ENCODE data around the gene FAM110A. TPM values are rescaled to one million over a fixed set of nuclear protein-coding genes. Genes with fewer than 3 reads are reported as not detected.

The FAM110A gene
- total RNA-seq, 1 donor from 2014 or later, result 152 TPM

GRCh38 chr20:855466-856360 is 22.2 kb downstream of the FAM110A start:
- Mint-ChIP-seq H3K36me3 (ENCODE audit: unreplicated experiment) (peaks cover 9% of the 10 kb centered on the region), H3K27ac (ENCODE audit: unreplicated experiment) (no peak overlapping the region), H3K9me3 (ENCODE audit: unreplicated experiment) (peaks cover 6% of the 10 kb centered on the region), H3K4me3 (ENCODE audit: unreplicated experiment) (no peak overlapping the region), H3K27me3 (ENCODE audit: unreplicated experiment) (peaks cover under 1% of the 10 kb centered on the region), H3K4me1 (ENCODE audit: low read depth, unreplicated experiment) (peaks cover 9% of the 10 kb centered on the region)
- no peak for TF ChIP-seq CTCF (IDR thresholded peaks at IDR 0.05; ENCODE audit: partially characterized antibody, unreplicated experiment)
- DNase-seq, result no peak

GRCh38 chr20:856361-856775 is 22.9 kb downstream of the FAM110A start:
- peaks cover 6% of the 10 kb centered on the region for H3K4me1 Mint-ChIP-seq (ENCODE audit: low read depth, unreplicated experiment)
- peaks cover 4% of the 10 kb centered on the region for H3K9me3 Mint-ChIP-seq (ENCODE audit: unreplicated experiment)
- H3K27ac Mint-ChIP-seq (ENCODE audit: unreplicated experiment), result no peak overlapping the region
- no peak for TF ChIP-seq CTCF (IDR thresholded peaks at IDR 0.05; ENCODE audit: partially characterized antibody, unreplicated experiment)
- no peaks in the 10 kb centered on the region for H3K27me3 Mint-ChIP-seq (ENCODE audit: unreplicated experiment)
- no peak for DNase-seq
- peaks cover 9% of the 10 kb centered on the region for H3K36me3 Mint-ChIP-seq (ENCODE audit: unreplicated experiment)
- H3K4me3 Mint-ChIP-seq (ENCODE audit: unreplicated experiment), result no peak overlapping the region

GRCh38 chr20:858011-858410 is 24.5 kb downstream of the FAM110A start:
- Mint-ChIP-seq H3K4me3 (ENCODE audit: unreplicated experiment) (peak overlapping the region; percentile 16), H3K27me3 (ENCODE audit: unreplicated experiment) (no peaks in the 10 kb centered on the region), H3K4me1 (ENCODE audit: low read depth, unreplicated experiment) (peaks cover 2% of the 10 kb centered on the region), H3K9me3 (ENCODE audit: unreplicated experiment) (peaks cover 4% of the 10 kb centered on the region), H3K27ac (ENCODE audit: unreplicated experiment) (no peak overlapping the region), H3K36me3 (ENCODE audit: unreplicated experiment) (peaks cover 9% of the 10 kb centered on the region)
- no peak for DNase-seq
- TF ChIP-seq CTCF (IDR thresholded peaks at IDR 0.05; ENCODE audit: partially characterized antibody, unreplicated experiment), result no peak

- Mint-ChIP-seq H3K27me3 (ENCODE audit: unreplicated experiment) (no peaks in the 10 kb centered on the region), H3K27ac (ENCODE audit: unreplicated experiment) (no peak overlapping the region), H3K4me1 (ENCODE audit: low read depth, unreplicated experiment) (peaks cover 2% of the 10 kb centered on the region), H3K4me3 (ENCODE audit: unreplicated experiment) (no peak overlapping the region), H3K9me3 (ENCODE audit: unreplicated experiment) (peaks cover 2% of the 10 kb centered on the region), H3K36me3 (ENCODE audit: unreplicated experiment) (peaks cover 5% of the 10 kb centered on the region)
- no peak for DNase-seq
- TF ChIP-seq CTCF (IDR thresholded peaks at IDR 0.05; ENCODE audit: partially characterized antibody, unreplicated experiment), result no peak
Measured at GRCh38 chr20:859751-860231, 26.3 kb downstream of the FAM110A start.

- no peak overlapping the region for H3K4me3 Mint-ChIP-seq (ENCODE audit: unreplicated experiment)
- peaks cover 5% of the 10 kb centered on the region for H3K36me3 Mint-ChIP-seq (ENCODE audit: unreplicated experiment)
- peaks cover 2% of the 10 kb centered on the region for H3K4me1 Mint-ChIP-seq (ENCODE audit: low read depth, unreplicated experiment)
Measured at GRCh38 chr20:860891-861290, 27.4 kb downstream of the FAM110A start.

More at GRCh38 chr20:860891-861290, 27.4 kb downstream of the FAM110A start:
- Mint-ChIP-seq H3K27ac (ENCODE audit: unreplicated experiment) (no peak overlapping the region), H3K9me3 (ENCODE audit: unreplicated experiment) (peaks cover 2% of the 10 kb centered on the region), H3K27me3 (ENCODE audit: unreplicated experiment) (no peaks in the 10 kb centered on the region)
- no peak for TF ChIP-seq CTCF (IDR thresholded peaks at IDR 0.05; ENCODE audit: partially characterized antibody, unreplicated experiment)
- no peak for DNase-seq

Data from glutamatergic neuron (in vitro differentiated cells).